Mesenchymal stem cell (in vitro differentiated cells and primary cell): ENCODE measurements around the gene ALG9.

Source experiments
- DNase-seq: peaks from one replicate; pipeline ENCODE4 v3.0.0-alpha.2; 2013
- H2AFZ ChIP-seq: one replicate; pipeline ENCODE4 v1.6.1; 2013; ENCODE audit warnings: low read depth, mild to moderate bottlenecking, control low read depth, inconsistent platforms, low read length, moderate library complexity
- H2AK5ac ChIP-seq: 2 replicates; pipeline ENCODE4 v1.6.1; 2013; ENCODE audit warnings: low read length, moderate library complexity, mild to moderate bottlenecking, inconsistent platforms; ENCODE audit not compliant: severe bottlenecking
- H2BK120ac ChIP-seq: one replicate; pipeline ENCODE4 v1.6.1; 2013; ENCODE audit warnings: low read depth, mild to moderate bottlenecking, inconsistent platforms, low read length, moderate library complexity
- H2BK12ac ChIP-seq, 2 experiments: one replicate each; pipeline ENCODE4 v1.6.1; 2013; ENCODE audit warnings: inconsistent platforms in 2 of 2, low read length in 2 of 2, mild to moderate bottlenecking in 2 of 2, moderate library complexity in 2 of 2, control low read depth in 1 of 2
- H2BK15ac ChIP-seq: one replicate; pipeline ENCODE4 v1.6.1; 2013; ENCODE audit warnings: mild to moderate bottlenecking, low read depth, inconsistent platforms; ENCODE audit not compliant: poor library complexity, severe bottlenecking
- H2BK5ac ChIP-seq: 2 replicates; pipeline ENCODE4 v1.6.1; 2013; ENCODE audit warnings: low read depth, mild to moderate bottlenecking, low read length, control low read depth, inconsistent platforms; ENCODE audit not compliant: poor library complexity, severe bottlenecking
- H3K14ac ChIP-seq, 2 experiments: one replicate each; pipeline ENCODE4 v1.6.1; 2013; ENCODE audit warnings: inconsistent platforms in 2 of 2, low read length in 2 of 2, control low read depth in 1 of 2, mild to moderate bottlenecking in 1 of 2, moderate library complexity in 1 of 2
- H3K18ac ChIP-seq, 2 experiments: one replicate each; pipeline ENCODE4 v1.6.1; 2013; ENCODE audit warnings: inconsistent platforms in 2 of 2, low read length in 2 of 2, control low read depth in 1 of 2, low read depth in 1 of 2, mild to moderate bottlenecking in 1 of 2
- H3K23ac ChIP-seq, 2 experiments: one replicate each; pipeline ENCODE4 v1.6.1; 2013; ENCODE audit warnings: inconsistent platforms in 2 of 2, low read length in 2 of 2, mild to moderate bottlenecking in 2 of 2, moderate library complexity in 2 of 2, control low read depth in 1 of 2
- H3K27ac ChIP-seq: 2 replicates; pipeline ENCODE4 v1.5.1; 2013; ENCODE audit warnings: mild to moderate bottlenecking, moderate library complexity, low read length, control low read depth, inconsistent platforms; ENCODE audit not compliant: poor library complexity, severe bottlenecking
- H3K27me3 ChIP-seq, 2 experiments: 2 replicates each; pipeline versions ENCODE4 v1.6.1 to v1.7.0; 2013; ENCODE audit warnings: low read length in 2 of 2, mild to moderate bottlenecking in 2 of 2, moderate library complexity in 2 of 2, control low read depth in 1 of 2, inconsistent platforms in 1 of 2; ENCODE audit not compliant: control insufficient read depth in 1 of 2, insufficient read depth in 1 of 2
- H3K36me3 ChIP-seq, 2 experiments: 2 replicates each; pipeline versions ENCODE4 v1.6.1 to v1.7.0; 2013; ENCODE audit warnings: low read length in 2 of 2, control low read depth in 1 of 2, inconsistent platforms in 1 of 2, low read depth in 1 of 2, mild to moderate bottlenecking in 1 of 2; ENCODE audit not compliant: insufficient read depth in 2 of 2, control insufficient read depth in 1 of 2
- H3K4ac ChIP-seq, 2 experiments: one replicate each; pipeline ENCODE4 v1.6.1; 2013; ENCODE audit warnings: inconsistent platforms in 2 of 2, low read length in 2 of 2, mild to moderate bottlenecking in 2 of 2, moderate library complexity in 2 of 2, control low read depth in 1 of 2, low read depth in 1 of 2
- H3K4me1 ChIP-seq: 2 replicates; pipeline ENCODE4 v1.6.1; 2013; ENCODE audit warnings: low read depth, low read length, control low read depth; ENCODE audit not compliant: control insufficient read depth, insufficient read depth
- H3K4me2 ChIP-seq: 2 replicates; pipeline ENCODE4 v1.6.1; 2013; ENCODE audit warnings: low read length, mild to moderate bottlenecking, inconsistent platforms; ENCODE audit not compliant: poor library complexity, severe bottlenecking
- H3K4me3 ChIP-seq, 2 experiments: 2 replicates each; pipeline versions ENCODE4 v1.5.1 to v1.7.0; 2013; ENCODE audit warnings: low read length in 2 of 2, mild to moderate bottlenecking in 2 of 2, control low read depth in 1 of 2, low read depth in 1 of 2; ENCODE audit not compliant: insufficient read depth in 1 of 2
- H3K79me1 ChIP-seq: replicated peaks from 2 replicates; pipeline ENCODE4 v1.6.1; 2013; ENCODE audit warnings: mild to moderate bottlenecking, control low read depth, low read length, inconsistent platforms; ENCODE audit not compliant: poor library complexity, severe bottlenecking
- H3K9ac ChIP-seq: 2 replicates; pipeline ENCODE4 v1.7.0; 2013; ENCODE audit warnings: mild to moderate bottlenecking, low read length, moderate library complexity
- H3K9me3 ChIP-seq: 2 replicates; pipeline ENCODE4 v1.7.0; 2013; ENCODE audit warnings: mild to moderate bottlenecking, low read length; ENCODE audit not compliant: control insufficient read depth
- H4K8ac ChIP-seq: one replicate; pipeline ENCODE4 v1.6.1; 2013; ENCODE audit warnings: inconsistent platforms, mild to moderate bottlenecking, low read length, moderate library complexity
- H4K91ac ChIP-seq: one replicate; pipeline ENCODE4 v1.6.1; 2013; ENCODE audit warnings: mild to moderate bottlenecking, low read length, inconsistent platforms
- WGBS: methylation state at CpG from one replicate; pipeline ENCODE4 v1.1.7; 2013; ENCODE audit warnings: mixed read lengths; 5-methylcytosine and 5-hydroxymethylcytosine counted together

ALG9 gene

GRCh38 chr11:111759376-111759775, 112.0 kb downstream of the ALG9 start:
- H3K4ac ChIP-seq, result no peak overlapping the region
- no peak overlapping the region for H3K14ac ChIP-seq
- no peak for DNase-seq
- H3K79me1 ChIP-seq, result peaks cover 27% of the 10 kb centered on the region
- no peaks in the 10 kb centered on the region for H3K4me1 ChIP-seq
- H3K9me3 ChIP-seq, result no peaks in the 10 kb centered on the region
- no peak overlapping the region for H3K27ac ChIP-seq
- no peak overlapping the region for H2AK5ac ChIP-seq
- no peak overlapping the region for H2BK15ac ChIP-seq
- no peak overlapping the region for H2BK120ac ChIP-seq
- H2BK12ac ChIP-seq, result no peak overlapping the region
- no peaks in the 10 kb centered on the region for H3K27me3 ChIP-seq
- no peak overlapping the region for H4K91ac ChIP-seq
- no peak overlapping the region for H4K8ac ChIP-seq
- H3K23ac ChIP-seq, result no peak overlapping the region
- H3K4me3 ChIP-seq, result no peak overlapping the region
- no peak overlapping the region for H3K4me2 ChIP-seq
- no peak overlapping the region for H2BK5ac ChIP-seq
- H3K18ac ChIP-seq, result no peak overlapping the region
- H2AFZ ChIP-seq, result no peak overlapping the region
- peaks cover 27 to 93% of the 10 kb centered on the region in 2 experiments for H3K36me3 ChIP-seq
- H3K9ac ChIP-seq, result peak overlapping the region; percentile 22

GRCh38 chr11:111756097-111756496, 115.3 kb downstream of the ALG9 start:
- Histone ChIP-seq H2AK5ac (no peak overlapping the region), H2BK15ac (no peak overlapping the region), H4K8ac (no peak overlapping the region), H3K4me1 (no peaks in the 10 kb centered on the region), H3K4ac (no peak overlapping the region), H3K36me3 (peaks cover 32 to 91% of the 10 kb centered on the region in 2 experiments), H4K91ac (no peak overlapping the region), H3K4me3 (no peak overlapping the region), H3K14ac (no peak overlapping the region), H3K18ac (no peak overlapping the region), H3K9me3 (no peaks in the 10 kb centered on the region), H3K4me2 (no peak overlapping the region), H2BK12ac (no peak overlapping the region), H3K27me3 (no peaks in the 10 kb centered on the region), H2BK120ac (no peak overlapping the region), H3K27ac (no peak overlapping the region), H2BK5ac (no peak overlapping the region), H3K23ac (no peak overlapping the region), H2AFZ (no peak overlapping the region), H3K9ac (no peak overlapping the region), H3K79me1 (peaks cover 19% of the 10 kb centered on the region)
- no peak for DNase-seq
- WGBS, result 100% methylated on average over 6 of the region's 6 CpGs

- Histone ChIP-seq H4K91ac (no peak overlapping the region), H3K27me3 (no peaks in the 10 kb centered on the region), H4K8ac (no peak overlapping the region), H3K79me1 (peaks cover 14% of the 10 kb centered on the region), H2BK5ac (no peak overlapping the region), H3K23ac (no peak overlapping the region), H2AK5ac (no peak overlapping the region), H3K18ac (no peak overlapping the region), H2BK120ac (no peak overlapping the region), H3K4me2 (no peak overlapping the region), H3K27ac (no peak overlapping the region), H3K4ac (no peak overlapping the region), H3K9me3 (no peaks in the 10 kb centered on the region), H3K9ac (no peak overlapping the region), H2BK12ac (no peak overlapping the region), H3K4me1 (peaks cover 3% of the 10 kb centered on the region), H2AFZ (no peak overlapping the region), H3K36me3 (peaks cover 27 to 85% of the 10 kb centered on the region in 2 experiments), H2BK15ac (no peak overlapping the region), H3K14ac (no peak overlapping the region), H3K4me3 (no peak overlapping the region)
- DNase-seq, result no peak
These were observed 121.7 kb downstream of the ALG9 start for GRCh38 chr11:111749646-111750045.

- no peak overlapping the region for H2BK5ac ChIP-seq
These were observed 123.2 kb downstream of the ALG9 start for GRCh38 chr11:111748035-111748804.

More at GRCh38 chr11:111748035-111748804, 123.2 kb downstream of the ALG9 start:
- no peaks in the 10 kb centered on the region for H3K9me3 ChIP-seq
- H3K27me3 ChIP-seq, result no peaks in the 10 kb centered on the region
- no peak for DNase-seq
- H2BK15ac ChIP-seq, result no peak overlapping the region
- H4K8ac ChIP-seq, result no peak overlapping the region
- no peak overlapping the region for H2BK12ac ChIP-seq
- H3K4me1 ChIP-seq, result peaks cover 3% of the 10 kb centered on the region
- no peak overlapping the region for H3K27ac ChIP-seq
- peaks cover 18% of the 10 kb centered on the region for H3K79me1 ChIP-seq
- no peak overlapping the region for H3K4me2 ChIP-seq
- H2BK120ac ChIP-seq, result no peak overlapping the region
- H3K9ac ChIP-seq, result peak overlapping the region; percentile 6
- H2AFZ ChIP-seq, result no peak overlapping the region
- H4K91ac ChIP-seq, result no peak overlapping the region
- no peak overlapping the region for H3K4ac ChIP-seq
- H3K4me3 ChIP-seq, result no peak overlapping the region
- no peak overlapping the region for H3K18ac ChIP-seq
- no peak overlapping the region for H2AK5ac ChIP-seq
- peaks cover 25 to 85% of the 10 kb centered on the region in 2 experiments for H3K36me3 ChIP-seq
- no peak overlapping the region for H3K14ac ChIP-seq
- no peak overlapping the region for H3K23ac ChIP-seq
- WGBS, result 79% methylated on average over 6 of the region's 7 CpGs
